Left renal cortex interstitium (tissue), 4 donors: ENCODE results near the gene SRP9. TPM values are rescaled to one million over a fixed set of nuclear protein-coding genes. Genes with fewer than 3 reads are reported as not detected.
"Not testable (repeated sequence)": the region's sequence is repeated elsewhere in the genome, so short reads cannot be mapped to it uniquely, and the experiment has no call there.

Source experiments
- DNase-seq, 4 donors: peaks; one replicate each; pipeline ENCODE4 v3.0.0-alpha.2; 2013; ENCODE audit warnings: low read depth in 4 of 4, low spot score in 2 of 4, missing footprints in 1 of 4
- polyA plus RNA-seq, 4 donors: library from polyadenylated mRNA; unstranded; fragments of 120-200 nt; gene quantifications; one replicate each; pipeline ENCODE4 v1.2.1, GENCODE V29; 2013; ENCODE audit not compliant: insufficient read length in 4 of 4

Gene SRP9
- polyA plus RNA-seq, 4 donors = 360 to 492 (median 444) TPM

- no peak for DNase-seq
Measured at GRCh38 chr1:225754940-225755641, 22.5 kb upstream of the SRP9 start.

GRCh38 chr1:225755671-225756319 is 21.8 kb upstream of the SRP9 start:
- no peak for DNase-seq

GRCh38 chr1:225757927-225758656 is 19.5 kb upstream of the SRP9 start:
- DNase-seq = no peak

GRCh38 chr1:225759972-225760371 is 17.7 kb upstream of the SRP9 start:
- not testable (repeated sequence) for DNase-seq

- no peak for DNase-seq
Measured at GRCh38 chr1:225760531-225760930, 17.1 kb upstream of the SRP9 start.

- DNase-seq = not testable (repeated sequence)
Measured at GRCh38 chr1:225761395-225761794, 16.2 kb upstream of the SRP9 start.

GRCh38 chr1:225762002-225762441 is 15.6 kb upstream of the SRP9 start:
- DNase-seq = no peak

GRCh38 chr1:225762444-225762843 is 15.2 kb upstream of the SRP9 start:
- no peak for DNase-seq

GRCh38 chr1:225763716-225764548 is 13.7 kb upstream of the SRP9 start:
- no peak for DNase-seq

GRCh38 chr1:225765982-225766674 is 11.5 kb upstream of the SRP9 start:
- DNase-seq = no peak

- DNase-seq = no peak
Measured at GRCh38 chr1:225766967-225767633, 10.5 kb upstream of the SRP9 start.

GRCh38 chr1:225767634-225768540 is 9.7 kb upstream of the SRP9 start:
- no peak for DNase-seq

GRCh38 chr1:225768662-225769426 is 8.8 kb upstream of the SRP9 start:
- DNase-seq = no peak

- no peak for DNase-seq
Measured at GRCh38 chr1:225769687-225770086, 7.9 kb upstream of the SRP9 start.

- DNase-seq = no peak
Measured at GRCh38 chr1:225770561-225771248, 6.9 kb upstream of the SRP9 start.

- DNase-seq = no peak
Measured at GRCh38 chr1:225771661-225772322, 5.8 kb upstream of the SRP9 start.

- peak in 1 of 4 donors; percentile 90 for DNase-seq
Measured at GRCh38 chr1:225772323-225772768, 5.3 kb upstream of the SRP9 start.
